Epithelial cell of esophagus (primary cell): Measurements from ENCODE around the gene SLC2A1.

Source experiments
- DNase-seq: peaks from one replicate; pipeline ENCODE4 v3.0.0; 2010; ENCODE audit warnings: low read depth
- H3K4me3 ChIP-seq: 2 replicates; pipeline ENCODE4 v1.5.1; 2011; ENCODE audit warnings: mild to moderate bottlenecking, low read length, control low read depth
- TF ChIP-seq, protein P1 (sequence below): IDR thresholded peaks from 2 replicates; pipeline ENCODE4 v1.5.1; 2011; ENCODE audit warnings: low read depth, mild to moderate bottlenecking, low read length, control low read depth, inconsistent platforms; ENCODE audit not compliant: insufficient read depth; ENCODE audit errors: missing control alignments

SLC2A1 gene

DNA sequence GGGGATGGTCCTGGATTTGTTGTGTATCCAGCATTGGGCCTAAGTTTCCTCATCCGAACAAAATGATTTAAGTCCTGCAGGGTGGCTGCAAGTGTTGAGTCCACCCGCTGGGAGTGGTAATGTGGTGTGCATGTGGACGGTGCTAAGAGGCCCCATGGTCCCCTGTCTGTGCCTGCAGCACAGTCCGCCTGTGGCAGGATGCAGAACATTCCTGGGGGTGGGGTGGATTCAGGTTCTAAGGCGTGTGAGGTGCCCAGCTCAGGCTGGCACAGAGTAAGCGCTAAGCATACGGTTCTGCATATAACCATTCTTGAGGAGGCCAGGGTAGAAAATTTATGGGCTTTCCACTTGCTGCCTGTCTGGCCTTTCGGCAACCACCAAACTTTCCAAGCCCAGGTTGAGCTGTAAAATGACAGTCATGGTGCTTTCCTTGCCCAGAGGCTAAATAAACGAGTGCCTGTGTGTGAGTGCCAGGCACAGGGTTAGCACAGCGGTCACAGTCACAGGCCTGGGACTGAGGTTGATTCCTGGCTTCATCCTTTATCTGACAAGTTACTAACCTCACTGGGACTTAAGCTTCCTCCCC, 30.7 kb downstream of the SLC2A1 start:
- TF ChIP-seq, protein P1, sequence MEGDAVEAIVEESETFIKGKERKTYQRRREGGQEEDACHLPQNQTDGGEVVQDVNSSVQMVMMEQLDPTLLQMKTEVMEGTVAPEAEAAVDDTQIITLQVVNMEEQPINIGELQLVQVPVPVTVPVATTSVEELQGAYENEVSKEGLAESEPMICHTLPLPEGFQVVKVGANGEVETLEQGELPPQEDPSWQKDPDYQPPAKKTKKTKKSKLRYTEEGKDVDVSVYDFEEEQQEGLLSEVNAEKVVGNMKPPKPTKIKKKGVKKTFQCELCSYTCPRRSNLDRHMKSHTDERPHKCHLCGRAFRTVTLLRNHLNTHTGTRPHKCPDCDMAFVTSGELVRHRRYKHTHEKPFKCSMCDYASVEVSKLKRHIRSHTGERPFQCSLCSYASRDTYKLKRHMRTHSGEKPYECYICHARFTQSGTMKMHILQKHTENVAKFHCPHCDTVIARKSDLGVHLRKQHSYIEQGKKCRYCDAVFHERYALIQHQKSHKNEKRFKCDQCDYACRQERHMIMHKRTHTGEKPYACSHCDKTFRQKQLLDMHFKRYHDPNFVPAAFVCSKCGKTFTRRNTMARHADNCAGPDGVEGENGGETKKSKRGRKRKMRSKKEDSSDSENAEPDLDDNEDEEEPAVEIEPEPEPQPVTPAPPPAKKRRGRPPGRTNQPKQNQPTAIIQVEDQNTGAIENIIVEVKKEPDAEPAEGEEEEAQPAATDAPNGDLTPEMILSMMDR: no peak
- no peak overlapping the region for H3K4me3 ChIP-seq
- DNase-seq: no peak

DNA sequence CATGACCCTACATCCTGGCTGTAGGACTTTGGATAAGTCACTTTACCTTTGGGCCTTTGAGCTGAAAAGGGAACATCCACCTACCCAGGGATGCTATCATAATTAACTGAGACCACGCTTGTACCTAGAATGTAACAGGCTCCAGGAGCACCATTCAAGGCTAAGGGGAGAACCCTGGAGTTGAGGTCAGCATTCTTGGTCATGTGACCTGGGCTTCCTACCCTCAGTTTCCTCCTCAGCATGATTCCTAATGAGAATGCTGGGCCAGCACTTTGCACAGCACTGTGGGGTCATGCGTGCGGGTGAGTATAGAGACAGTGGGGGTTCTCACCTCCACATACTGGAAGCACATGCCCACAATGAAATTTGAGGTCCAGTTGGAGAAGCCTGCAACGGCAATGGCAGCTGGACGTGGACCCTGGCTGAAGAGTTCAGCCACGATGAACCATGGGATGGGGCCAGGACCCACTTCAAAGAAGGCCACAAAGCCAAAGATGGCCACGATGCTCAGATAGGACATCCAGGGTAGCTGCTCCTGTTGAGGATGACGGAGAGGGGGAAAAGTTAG, 31.3 kb downstream of the SLC2A1 start:
- no peak overlapping the region for H3K4me3 ChIP-seq
- no peak for DNase-seq
- TF ChIP-seq, protein P1: no peak

DNA sequence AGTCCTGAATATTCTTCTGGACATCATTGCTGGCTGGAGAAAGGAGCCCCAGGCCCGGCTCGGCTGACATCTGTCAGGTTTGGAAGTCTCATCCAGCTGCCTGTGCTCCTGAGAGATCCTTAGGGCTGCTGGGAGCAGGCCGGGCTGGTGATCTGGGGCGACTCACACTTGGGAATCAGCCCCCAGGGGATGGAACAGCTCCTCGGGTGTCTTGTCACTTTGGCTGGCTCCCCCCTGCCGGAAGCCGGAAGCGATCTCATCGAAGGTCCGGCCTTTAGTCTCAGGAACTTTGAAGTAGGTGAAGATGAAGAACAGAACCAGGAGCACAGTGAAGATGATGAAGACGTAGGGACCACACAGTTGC, 31.8 kb downstream of the SLC2A1 start:
- peak; percentile 50 for DNase-seq
- no peak overlapping the region for H3K4me3 ChIP-seq
- TF ChIP-seq, protein P1: no peak

DNA sequence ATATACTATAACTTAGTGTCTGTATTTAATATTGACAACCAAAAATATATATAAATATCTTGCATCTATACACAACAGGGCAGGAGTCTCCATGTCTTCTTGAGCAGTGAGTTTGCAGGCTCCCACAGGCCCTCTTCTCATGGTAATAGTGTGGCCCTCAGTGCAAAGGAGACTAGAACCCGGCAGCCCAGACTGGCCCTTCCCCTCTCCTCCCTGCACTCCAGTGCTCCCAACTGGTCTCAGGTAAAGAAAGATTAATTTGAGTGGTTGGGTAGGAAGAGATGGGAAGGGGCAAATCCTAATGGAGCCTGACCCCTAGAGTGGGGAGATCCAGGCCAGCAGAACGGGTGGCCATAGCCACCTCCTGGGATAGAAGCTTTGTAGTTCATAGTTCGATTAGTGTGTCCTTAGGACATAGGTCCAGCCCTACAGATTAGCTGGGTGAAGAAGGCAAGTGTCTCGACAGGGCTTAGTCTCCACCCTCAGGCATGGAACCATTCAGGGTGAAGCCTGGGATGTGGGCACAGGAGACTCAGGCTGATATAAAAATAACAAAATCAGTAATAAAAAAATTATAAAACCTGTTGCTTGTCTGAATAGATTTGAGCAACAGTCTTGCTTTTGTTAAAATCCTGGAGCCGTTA, 32.3 kb downstream of the SLC2A1 start:
- TF ChIP-seq, protein P1: no peak
- DNase-seq: no peak
- H3K4me3 ChIP-seq: no peak overlapping the region

DNA sequence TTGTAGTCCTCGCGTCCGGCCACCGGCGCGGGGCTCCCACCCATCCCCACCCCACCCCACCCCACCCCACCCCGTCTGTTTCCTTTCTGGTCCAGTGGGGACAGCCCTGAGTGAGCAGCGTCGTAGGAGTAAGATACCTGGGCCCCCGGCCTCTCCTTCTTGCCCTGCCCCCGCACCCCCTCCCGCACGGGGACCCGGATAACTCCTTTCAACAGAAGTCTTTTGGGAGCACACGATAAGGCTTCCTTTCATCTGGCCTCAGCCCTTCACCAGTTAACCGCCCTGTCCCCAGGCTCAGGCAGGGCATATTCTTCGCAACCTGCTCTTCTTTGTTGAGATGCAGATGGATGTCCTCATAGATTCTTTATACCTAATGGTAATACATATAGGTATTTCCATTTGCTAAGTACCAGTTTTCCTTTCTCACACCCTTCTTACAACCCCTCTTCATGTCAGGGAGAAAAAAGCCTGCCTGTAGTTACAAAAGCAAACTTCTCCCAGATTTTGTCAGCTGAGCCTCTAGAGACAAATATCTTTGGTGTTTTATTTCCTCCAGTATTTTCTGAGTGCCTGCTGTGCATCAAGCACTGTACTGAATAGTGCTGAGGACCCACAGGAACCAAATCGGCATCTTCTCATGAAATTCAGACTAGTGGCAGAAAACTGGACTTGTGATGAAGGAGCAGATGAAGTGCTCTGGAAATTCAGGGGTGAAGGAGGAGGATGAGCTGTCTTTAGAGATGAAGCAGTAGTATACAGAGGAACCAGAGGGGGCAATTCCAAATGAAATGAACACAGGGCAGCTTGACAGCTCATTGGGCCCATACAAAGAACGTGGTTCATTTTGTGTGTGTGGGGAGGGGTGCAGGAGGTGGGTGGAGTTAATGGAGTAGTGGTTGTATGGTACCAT, 33.6 kb downstream of the SLC2A1 start:
- TF ChIP-seq, protein P1: peak; percentile 13

DNA sequence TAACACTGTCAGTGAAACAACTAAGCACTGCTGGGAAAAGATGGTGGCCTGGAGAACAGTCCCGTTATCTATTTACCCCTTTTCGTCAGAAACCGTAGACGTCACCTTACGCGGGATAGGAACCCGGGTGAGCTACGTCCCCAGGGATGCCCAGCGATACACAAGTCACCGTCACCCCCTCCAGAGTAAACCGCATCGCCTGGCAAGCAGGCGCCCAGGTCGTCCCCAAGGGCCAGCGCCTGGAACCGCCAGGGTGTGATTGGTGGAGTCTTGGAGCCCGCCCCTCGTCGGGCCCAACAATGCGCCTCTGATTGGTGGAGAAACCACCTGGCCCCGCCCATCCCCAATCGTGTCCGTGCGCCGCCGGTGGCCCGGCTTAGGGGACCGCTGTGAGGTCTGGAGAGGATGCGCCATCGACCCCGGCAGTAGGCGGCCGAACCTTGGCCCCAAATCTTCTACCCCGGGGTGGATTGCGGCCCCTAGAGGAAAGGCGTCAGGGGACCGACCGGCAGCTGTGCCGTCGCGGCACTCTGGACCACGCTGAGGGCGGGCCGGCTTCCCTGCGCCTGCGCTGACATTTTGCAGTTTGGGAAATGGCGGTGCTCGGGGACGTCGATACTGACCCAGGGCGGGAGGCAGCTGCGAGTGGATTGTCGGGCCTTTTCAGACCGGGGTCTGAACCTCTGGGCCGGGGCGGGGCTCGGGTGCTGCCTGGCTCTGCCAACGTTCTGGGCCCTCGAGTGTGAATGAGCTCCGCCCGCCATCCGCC, 34.4 kb downstream of the SLC2A1 start:
- TF ChIP-seq, protein P1: peak; percentile 34
- peak; percentile 91 for DNase-seq
- peak overlapping the region; percentile 39 for H3K4me3 ChIP-seq

More for the DNA sequence above, 33.6 kb downstream of the SLC2A1 start:
- peak; percentile 83 for DNase-seq
- peak overlapping the region; percentile 39 for H3K4me3 ChIP-seq
